ENCODE measurements around the gene BPIFB1. TPM values are rescaled to one million over a fixed set of nuclear protein-coding genes. Genes with fewer than 3 reads are reported as not detected.

BPIFB1 gene
- total RNA-seq, 1 donor from 2014 or later: not detected

- Mint-ChIP-seq H3K27me3 (ENCODE audit: low read depth) (peaks cover 28% of the 10 kb centered on the region), H3K36me3 (no peaks in the 10 kb centered on the region), H3K4me1 (peaks cover 6% of the 10 kb centered on the region), H3K27ac (no peak overlapping the region), H3K4me3 (no peak overlapping the region), H3K9me3 (no peaks in the 10 kb centered on the region)
- no peak for DNase-seq (ENCODE audit: low spot score in 2 of 2, unreplicated experiment in 2 of 2)
- TF ChIP-seq CTCF (IDR thresholded peaks at IDR 0.05; ENCODE audit: unreplicated experiment): no peak
These were observed 1.4 kb upstream of the BPIFB1 start for GRCh38 chr20:33281550-33282146.

GRCh38 chr20:33282196-33282934 lies 649 bp upstream of the BPIFB1 start:
- H3K9me3 Mint-ChIP-seq: no peaks in the 10 kb centered on the region
- H3K4me3 Mint-ChIP-seq: no peak overlapping the region
- H3K27me3 Mint-ChIP-seq (ENCODE audit: low read depth): peaks cover 35% of the 10 kb centered on the region
- TF ChIP-seq CTCF (IDR thresholded peaks at IDR 0.05; ENCODE audit: unreplicated experiment): no peak
- H3K4me1 Mint-ChIP-seq: peaks cover 6% of the 10 kb centered on the region
- no peak overlapping the region for H3K27ac Mint-ChIP-seq
- no peak for DNase-seq (ENCODE audit: low spot score in 2 of 2, unreplicated experiment in 2 of 2)
- H3K36me3 Mint-ChIP-seq: no peaks in the 10 kb centered on the region

GRCh38 chr20:33284284-33284683 lies 1.3 kb downstream of the BPIFB1 start:
- no peak for DNase-seq (ENCODE audit: low spot score in 2 of 2, unreplicated experiment in 2 of 2)
- no peak for TF ChIP-seq CTCF (IDR thresholded peaks at IDR 0.05; ENCODE audit: unreplicated experiment)
- H3K4me3 Mint-ChIP-seq: no peak overlapping the region
- no peak overlapping the region for H3K27ac Mint-ChIP-seq
- no peaks in the 10 kb centered on the region for H3K36me3 Mint-ChIP-seq
- H3K4me1 Mint-ChIP-seq: no peaks in the 10 kb centered on the region
- no peaks in the 10 kb centered on the region for H3K9me3 Mint-ChIP-seq
- H3K27me3 Mint-ChIP-seq (ENCODE audit: low read depth): peaks cover 46% of the 10 kb centered on the region

- Mint-ChIP-seq H3K4me1 (no peaks in the 10 kb centered on the region), H3K36me3 (no peaks in the 10 kb centered on the region), H3K9me3 (no peaks in the 10 kb centered on the region), H3K27ac (no peak overlapping the region), H3K4me3 (no peak overlapping the region), H3K27me3 (ENCODE audit: low read depth) (peaks cover 45% of the 10 kb centered on the region)
- TF ChIP-seq CTCF (IDR thresholded peaks at IDR 0.05; ENCODE audit: unreplicated experiment): no peak
- no peak for DNase-seq (ENCODE audit: low spot score in 2 of 2, unreplicated experiment in 2 of 2)
These were observed 1.9 kb downstream of the BPIFB1 start for GRCh38 chr20:33284937-33285336.

GRCh38 chr20:33285861-33286495 lies 3.0 kb downstream of the BPIFB1 start:
- H3K9me3 Mint-ChIP-seq: no peaks in the 10 kb centered on the region
- no peak for DNase-seq (ENCODE audit: low spot score in 2 of 2, unreplicated experiment in 2 of 2)
- no peak overlapping the region for H3K4me3 Mint-ChIP-seq
- TF ChIP-seq CTCF (IDR thresholded peaks at IDR 0.05; ENCODE audit: unreplicated experiment): no peak
- H3K36me3 Mint-ChIP-seq: no peaks in the 10 kb centered on the region
- H3K27me3 Mint-ChIP-seq (ENCODE audit: low read depth): peaks cover 51% of the 10 kb centered on the region
- H3K27ac Mint-ChIP-seq: no peak overlapping the region
- no peaks in the 10 kb centered on the region for H3K4me1 Mint-ChIP-seq
